Uterus (tissue), 4 donors: ENCODE data around the gene BNC2. TPM values are rescaled to one million over a fixed set of nuclear protein-coding genes. Genes with fewer than 3 reads are reported as not detected.

ENCODE experiments used
- DNase-seq, 2 donors: peaks; one replicate each; pipeline ENCODE4 v3.0.0-alpha.2; 2019 to 2020
- H3K27ac ChIP-seq, 2 donors: fragments of 200-600 bp; sonication (generic); 1 replicate in 1 of 2; 2 replicates in 1 of 2; pipeline ENCODE4 v1.5.1; 2016 to 2018
- H3K27me3 ChIP-seq, 2 donors: fragments of 200-600 bp; sonication (generic); one replicate each; pipeline ENCODE4 v1.5.1; 2018 to 2019; ENCODE audit warnings: control low read depth in 1 of 2
- H3K36me3 ChIP-seq, 2 donors: fragments of 200-600 bp; sonication (generic); one replicate each; pipeline ENCODE4 v1.5.1; 2019; ENCODE audit warnings: control low read depth in 1 of 2
- H3K4me1 ChIP-seq, 2 donors: fragments of 200-600 bp; sonication (generic); one replicate each; pipeline ENCODE4 v1.5.1; 2018 to 2019; ENCODE audit warnings: control low read depth in 1 of 2
- H3K4me3 ChIP-seq, 2 donors: fragments of 200-600 bp; sonication (generic); 1 replicate in 1 of 2; 2 replicates in 1 of 2; pipeline ENCODE4 v1.5.1; 2018 to 2019; ENCODE audit warnings: mild to moderate bottlenecking in 1 of 2
- H3K9me3 ChIP-seq, 2 donors: fragments of 200-600 bp; sonication (generic); one replicate each; pipeline ENCODE4 v1.5.1; 2019; ENCODE audit warnings: control low read depth in 1 of 2
- POLR2A ChIP-seq, 2 donors: fragments of 450-650 bp; IDR thresholded peaks; one replicate each; pipeline ENCODE4 v1.6.1; 2016; ENCODE audit warnings: antibody characterized with exemption in 2 of 2, mild to moderate bottlenecking in 1 of 2, moderate library complexity in 1 of 2
- intact Hi-C: fragments of 100-400 bp; cut with DNase I; formaldehyde crosslinking; loops from one replicate; pipeline ENCODE4 v1.15.1; 2023; ENCODE audit warnings: low total_unique reads
- total RNA-seq, 4 donors: library from RNA; depleted of rRNA in 3 of 4; stranded (reverse); fragments of >200 nt in 3 of 4; gene quantifications; one replicate each; pipeline versions ENCODE4 v1.1.0 to v1.2.4, GENCODE V29; 2014 to 2023
- TF ChIP-seq, protein P1 (sequence below), 4 experiments: fragments of 200-600 bp in 2 of 4; fragments of 450-650 bp in 2 of 4; sonication (generic) in 2 of 4; IDR thresholded peaks; one replicate each; pipeline ENCODE4 v1.5.1; 2016 to 2019; ENCODE audit warnings: antibody characterized with exemption in 4 of 4, mild to moderate bottlenecking in 2 of 4, moderate library complexity in 1 of 4
- donor health status: DM: yes; HTN: yes; CAD: no.

BNC2 gene
- total RNA-seq, 4 donors from 2014 or later, result 85.9 to 293 (median 93.4) TPM

DNA sequence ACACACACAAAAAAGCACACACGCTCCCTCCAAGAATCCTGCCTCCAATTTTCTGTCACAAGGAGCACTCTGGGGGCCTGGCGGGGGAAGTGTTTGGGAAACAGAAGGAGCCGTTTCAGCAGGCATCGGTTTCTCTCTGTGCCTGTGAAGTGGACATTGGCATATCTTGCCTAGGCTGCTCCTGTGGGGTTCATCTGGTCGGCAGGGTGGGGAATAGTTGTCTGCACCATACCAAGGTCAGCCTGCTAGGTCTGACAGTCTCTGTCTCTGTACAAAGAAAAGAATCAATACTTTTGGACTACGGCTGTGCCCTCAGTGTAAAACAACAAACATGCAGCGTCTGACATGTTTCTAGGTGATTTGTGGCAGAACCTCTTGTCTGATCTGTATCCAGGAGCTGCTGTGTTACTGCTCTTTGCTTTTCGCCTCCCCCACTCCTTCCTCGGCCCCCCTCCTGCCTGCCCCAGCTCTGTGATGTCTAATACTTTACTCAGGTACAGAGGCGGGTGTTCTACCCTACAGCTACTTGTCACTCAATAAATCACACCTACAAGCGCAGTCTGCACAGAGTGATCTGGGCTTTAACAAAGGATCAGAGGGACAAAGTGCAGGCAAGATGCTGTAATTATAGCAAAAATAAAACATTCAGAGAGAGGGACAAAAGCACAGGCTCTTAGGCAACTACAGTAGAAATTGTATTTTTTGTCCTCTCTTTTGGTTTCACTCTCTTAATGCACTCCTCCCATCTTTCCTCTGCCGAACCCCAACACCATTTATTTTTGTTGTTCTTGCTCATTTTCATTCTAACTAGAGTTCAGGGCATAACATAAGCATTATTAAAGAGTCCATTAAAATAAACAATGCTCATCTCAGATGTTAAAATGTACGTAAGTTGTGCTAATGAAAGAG lies 216.7 kb downstream of the BNC2 start:
- no peaks in the 10 kb centered on the region for H3K9me3 ChIP-seq
- peaks cover 3% of the 10 kb centered on the region in 2 donors for H3K4me1 ChIP-seq
- DNase-seq, result peak; percentile 41 to 43
- peak overlapping the region; percentile 53 to 65 for H3K27ac ChIP-seq
- intact Hi-C loops, result no loop called here
- H3K27me3 ChIP-seq, result no peaks in the 10 kb centered on the region
- no peaks in the 10 kb centered on the region for H3K36me3 ChIP-seq
- peak overlapping the region; percentile 5 to 30 for H3K4me3 ChIP-seq
- TF ChIP-seq, protein P1, sequence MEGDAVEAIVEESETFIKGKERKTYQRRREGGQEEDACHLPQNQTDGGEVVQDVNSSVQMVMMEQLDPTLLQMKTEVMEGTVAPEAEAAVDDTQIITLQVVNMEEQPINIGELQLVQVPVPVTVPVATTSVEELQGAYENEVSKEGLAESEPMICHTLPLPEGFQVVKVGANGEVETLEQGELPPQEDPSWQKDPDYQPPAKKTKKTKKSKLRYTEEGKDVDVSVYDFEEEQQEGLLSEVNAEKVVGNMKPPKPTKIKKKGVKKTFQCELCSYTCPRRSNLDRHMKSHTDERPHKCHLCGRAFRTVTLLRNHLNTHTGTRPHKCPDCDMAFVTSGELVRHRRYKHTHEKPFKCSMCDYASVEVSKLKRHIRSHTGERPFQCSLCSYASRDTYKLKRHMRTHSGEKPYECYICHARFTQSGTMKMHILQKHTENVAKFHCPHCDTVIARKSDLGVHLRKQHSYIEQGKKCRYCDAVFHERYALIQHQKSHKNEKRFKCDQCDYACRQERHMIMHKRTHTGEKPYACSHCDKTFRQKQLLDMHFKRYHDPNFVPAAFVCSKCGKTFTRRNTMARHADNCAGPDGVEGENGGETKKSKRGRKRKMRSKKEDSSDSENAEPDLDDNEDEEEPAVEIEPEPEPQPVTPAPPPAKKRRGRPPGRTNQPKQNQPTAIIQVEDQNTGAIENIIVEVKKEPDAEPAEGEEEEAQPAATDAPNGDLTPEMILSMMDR (IDR thresholded peaks at IDR 0.05), result no peak
- no peak for TF ChIP-seq POLR2A (IDR thresholded peaks at IDR 0.05)

DNA sequence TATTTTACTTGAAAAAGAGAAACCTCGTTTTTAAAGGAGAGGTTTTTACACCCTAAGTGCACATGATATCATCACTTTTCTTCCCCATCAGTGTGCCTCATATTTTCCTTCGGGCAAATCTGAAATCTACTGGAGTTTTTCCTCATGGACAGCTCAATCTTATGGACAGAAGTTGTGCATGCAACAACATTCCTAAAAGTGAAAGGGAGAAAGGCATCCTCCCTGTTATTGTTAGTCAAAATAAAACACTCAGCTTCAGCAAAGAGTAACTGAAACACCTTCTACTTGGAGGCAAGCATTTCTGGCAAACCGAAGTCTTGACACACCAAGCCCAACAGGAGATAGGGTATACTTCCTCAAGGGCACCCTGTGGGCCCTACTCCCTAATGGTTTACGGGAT lies 217.9 kb downstream of the BNC2 start:
- Histone ChIP-seq H3K4me3 (peak overlapping the region in 1 of 2 donors; percentile 30), H3K27ac (peak overlapping the region; percentile 53 to 65)
- intact Hi-C loops, result no loop called here

DNA sequence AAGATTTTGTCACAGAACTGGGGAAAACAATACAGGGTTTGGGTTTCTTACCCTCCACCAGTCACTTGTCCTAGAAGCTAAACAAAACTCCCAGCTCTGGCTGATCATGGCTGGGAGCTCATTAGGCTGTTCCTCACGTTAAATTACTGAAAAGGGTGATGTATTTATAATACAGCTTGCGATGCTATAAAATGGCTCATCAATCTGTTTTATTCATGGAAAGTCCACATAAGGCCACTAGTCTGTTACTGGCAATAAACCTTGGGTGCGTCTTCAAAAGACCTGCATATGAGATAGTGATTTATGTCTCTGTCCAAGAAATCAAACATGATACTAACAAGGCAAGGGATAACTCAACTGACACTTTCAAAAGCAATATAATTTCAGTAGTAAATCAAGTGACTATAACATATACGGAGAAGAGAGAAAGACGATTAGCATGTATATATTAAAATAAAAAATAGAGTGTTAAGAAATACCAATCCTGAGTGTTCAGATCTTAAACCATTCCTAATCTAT lies 219.0 kb downstream of the BNC2 start:
- Histone ChIP-seq H3K36me3 (no peaks in the 10 kb centered on the region), H3K4me3 (no peak overlapping the region), H3K27me3 (no peaks in the 10 kb centered on the region), H3K9me3 (no peaks in the 10 kb centered on the region), H3K4me1 (peaks cover 3% of the 10 kb centered on the region in 2 donors), H3K27ac (peak overlapping the region in 1 of 2 donors; percentile 22)
- DNase-seq, result no peak
- intact Hi-C loops, result no loop called here
- no peak for TF ChIP-seq POLR2A (IDR thresholded peaks at IDR 0.05)
- TF ChIP-seq, protein P1 (IDR thresholded peaks at IDR 0.05), result no peak

More for the DNA sequence above, 217.9 kb downstream of the BNC2 start:
- Histone ChIP-seq H3K9me3 (no peaks in the 10 kb centered on the region), H3K4me1 (peaks cover 3% of the 10 kb centered on the region in 2 donors), H3K27me3 (no peaks in the 10 kb centered on the region), H3K36me3 (no peaks in the 10 kb centered on the region)
- DNase-seq, result no peak
- TF ChIP-seq POLR2A (IDR thresholded peaks at IDR 0.05), result no peak
- TF ChIP-seq, protein P1 (IDR thresholded peaks at IDR 0.05), result no peak

DNA sequence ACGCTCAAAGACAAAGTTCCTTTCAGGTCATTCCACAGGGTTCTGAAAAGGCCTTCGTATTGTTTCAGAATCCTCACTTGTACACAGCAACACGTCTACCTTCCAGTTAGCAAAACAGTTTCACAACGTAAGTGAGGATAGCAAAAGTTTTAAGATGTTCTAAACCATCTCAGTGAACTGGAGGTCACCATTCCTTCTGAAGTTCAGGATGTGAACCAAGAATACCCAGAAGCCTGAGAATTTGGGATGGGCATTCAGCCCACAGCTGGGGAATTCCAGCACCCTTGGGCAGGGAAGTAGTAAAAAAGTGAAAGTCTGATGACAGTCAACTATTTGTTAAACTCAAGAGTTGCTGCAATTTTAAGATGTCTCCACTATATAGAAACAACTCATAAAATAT lies 224.5 kb downstream of the BNC2 start:
- H3K9me3 ChIP-seq, result no peaks in the 10 kb centered on the region
- intact Hi-C loops, result no loop called here
- DNase-seq, result no peak
- H3K4me1 ChIP-seq, result no peaks in the 10 kb centered on the region
- peak overlapping the region; percentile 0 to 49 for H3K27ac ChIP-seq
- no peaks in the 10 kb centered on the region for H3K36me3 ChIP-seq
- no peaks in the 10 kb centered on the region for H3K27me3 ChIP-seq
- TF ChIP-seq, protein P1 (IDR thresholded peaks at IDR 0.05), result no peak
- no peak overlapping the region for H3K4me3 ChIP-seq
